OCI-LY1 (cell line): ENCODE results near the gene WIF1.

ENCODE experiments used
- H2AFZ ChIP-seq: fragments of 200-600 bp; sonication (generic), shearing (Covaris generic); 2 replicates; pipeline ENCODE4 v1.6.0; 2014; ENCODE audit warnings: antibody characterized with exemption, mild to moderate bottlenecking, low read length
- H3F3A ChIP-seq: fragments of 200-600 bp; sonication (generic), shearing (Covaris generic); 2 replicates; pipeline ENCODE4 v1.6.0; 2014; ENCODE audit warnings: mild to moderate bottlenecking, antibody characterized with exemption, low read length, moderate library complexity; ENCODE audit not compliant: insufficient read depth
- H3K27ac ChIP-seq: fragments of 200-600 bp; sonication (generic); 2 replicates; pipeline ENCODE4 v1.5.1; 2014; ENCODE audit warnings: low read length, mixed run types, mild to moderate bottlenecking, low read depth; ENCODE audit not compliant: poor library complexity, severe bottlenecking
- H3K27me3 ChIP-seq: fragments of 200-600 bp; sonication (generic); 2 replicates; pipeline ENCODE4 v1.6.0; 2014; ENCODE audit warnings: antibody characterized with exemption, mild to moderate bottlenecking, low read length, moderate library complexity; ENCODE audit not compliant: insufficient read depth
- H3K36me3 ChIP-seq: fragments of 200-600 bp; sonication (generic); 2 replicates; pipeline ENCODE4 v1.6.1; 2014; ENCODE audit warnings: mild to moderate bottlenecking, antibody characterized with exemption, low read length, moderate library complexity, mixed read lengths; ENCODE audit not compliant: insufficient read depth
- H3K4me1 ChIP-seq: fragments of 200-600 bp; sonication (generic); 2 replicates; pipeline ENCODE4 v1.5.1; 2014; ENCODE audit warnings: mild to moderate bottlenecking, low read length, moderate library complexity; ENCODE audit not compliant: insufficient read depth, severe bottlenecking
- H3K4me2 ChIP-seq: fragments of 200-600 bp; sonication (generic), shearing (Covaris generic); 2 replicates; pipeline ENCODE4 v1.6.1; 2014; ENCODE audit warnings: low read length
- H3K4me3 ChIP-seq: fragments of 200-600 bp; sonication (generic); 2 replicates; pipeline ENCODE4 v1.5.1; 2014; ENCODE audit warnings: low read length, low read depth, mild to moderate bottlenecking, mixed read lengths; ENCODE audit not compliant: poor library complexity, severe bottlenecking
- H3K79me2 ChIP-seq: fragments of 200-600 bp; shearing (Covaris generic); 2 replicates; pipeline ENCODE4 v1.6.1; 2016; ENCODE audit warnings: mixed run types, low read length, mixed read lengths; ENCODE audit not compliant: insufficient read depth
- H3K9ac ChIP-seq: fragments of 200-600 bp; sonication (generic), shearing (Covaris generic); 2 replicates; pipeline ENCODE4 v1.6.1; 2014; ENCODE audit warnings: mild to moderate bottlenecking, low read length, mixed read lengths
- H3K9me2 ChIP-seq: fragments of 200-600 bp; sonication (generic), shearing (Covaris generic); 2 replicates; pipeline ENCODE4 v1.6.1; 2014; ENCODE audit warnings: low read depth, mild to moderate bottlenecking, low read length, mixed read lengths
- H3K9me3 ChIP-seq: fragments of 200-600 bp; shearing (Covaris generic); 2 replicates; pipeline ENCODE4 v1.6.1; 2014; ENCODE audit warnings: low read length, mixed read lengths
- H4K20me1 ChIP-seq: fragments of 200-600 bp; sonication (generic), shearing (Covaris generic); 2 replicates; pipeline ENCODE4 v1.6.0; 2016; ENCODE audit warnings: mild to moderate bottlenecking, low read length; ENCODE audit not compliant: insufficient read depth
- CTCF ChIP-seq: fragments of 200-600 bp; sonication (generic), shearing (Covaris generic); IDR thresholded peaks from 2 replicates; pipeline ENCODE4 v1.5.1; 2017; ENCODE audit warnings: mild to moderate bottlenecking, antibody characterized with exemption, low read length, moderate library complexity, mixed read lengths
- EZH2 ChIP-seq: fragments of 200-600 bp; sonication (generic), shearing (Covaris generic); IDR thresholded peaks from 2 replicates; pipeline ENCODE4 v1.8.0; 2017; ENCODE audit warnings: borderline replicate concordance, mixed run types, mild to moderate bottlenecking, antibody characterized with exemption, low read length, moderate library complexity, mixed read lengths

WIF1 gene

GRCh38 chr12:65125975-65126374 is 4.9 kb upstream of the WIF1 start:
- Histone ChIP-seq H3F3A (no peaks in the 10 kb centered on the region), H3K79me2 (no peaks in the 10 kb centered on the region)

GRCh38 chr12:65125247-65125646 is 4.1 kb upstream of the WIF1 start:
- Histone ChIP-seq H3K9me2 (no peaks in the 10 kb centered on the region), H3F3A (no peaks in the 10 kb centered on the region), H3K9me3 (no peaks in the 10 kb centered on the region), H2AFZ (no peak overlapping the region), H3K27ac (no peak overlapping the region), H3K79me2 (no peaks in the 10 kb centered on the region), H3K27me3 (no peaks in the 10 kb centered on the region), H3K4me1 (no peaks in the 10 kb centered on the region), H4K20me1 (no peaks in the 10 kb centered on the region), H3K36me3 (no peaks in the 10 kb centered on the region), H3K4me3 (no peak overlapping the region), H3K4me2 (no peak overlapping the region), H3K9ac (no peak overlapping the region)
- TF ChIP-seq EZH2: no peak
- TF ChIP-seq CTCF: no peak

More at GRCh38 chr12:65125975-65126374, 4.9 kb upstream of the WIF1 start:
- no peaks in the 10 kb centered on the region for H3K36me3 ChIP-seq
- no peaks in the 10 kb centered on the region for H4K20me1 ChIP-seq
- H3K9me2 ChIP-seq: no peaks in the 10 kb centered on the region
- no peaks in the 10 kb centered on the region for H3K27me3 ChIP-seq
- H2AFZ ChIP-seq: no peak overlapping the region
- no peak overlapping the region for H3K4me3 ChIP-seq
- H3K4me2 ChIP-seq: no peak overlapping the region
- no peak overlapping the region for H3K27ac ChIP-seq
- no peaks in the 10 kb centered on the region for H3K9me3 ChIP-seq
- TF ChIP-seq EZH2 (no peak), CTCF (no peak)
- no peaks in the 10 kb centered on the region for H3K4me1 ChIP-seq
- H3K9ac ChIP-seq: no peak overlapping the region

GRCh38 chr12:65123435-65124063 is 2.4 kb upstream of the WIF1 start:
- no peaks in the 10 kb centered on the region for H3K79me2 ChIP-seq
- H3K9me2 ChIP-seq: no peaks in the 10 kb centered on the region
- H3K4me3 ChIP-seq: no peak overlapping the region
- H3K36me3 ChIP-seq: no peaks in the 10 kb centered on the region
- peak; percentile 62 for TF ChIP-seq CTCF
- no peak for TF ChIP-seq EZH2
- H4K20me1 ChIP-seq: no peaks in the 10 kb centered on the region
- no peaks in the 10 kb centered on the region for H3F3A ChIP-seq
- no peaks in the 10 kb centered on the region for H3K27me3 ChIP-seq
- H2AFZ ChIP-seq: no peak overlapping the region
- H3K4me2 ChIP-seq: no peak overlapping the region
- H3K9ac ChIP-seq: no peak overlapping the region
- H3K9me3 ChIP-seq: no peaks in the 10 kb centered on the region
- H3K27ac ChIP-seq: no peak overlapping the region
- H3K4me1 ChIP-seq: no peaks in the 10 kb centered on the region
